WTC11 (cell line): ENCODE measurements around the gene RAB3B. TPM values are rescaled to one million over a fixed set of nuclear protein-coding genes. Genes with fewer than 3 reads are reported as not detected.

Experiments used
- ATAC-seq: fragments of 200-7000 bp; cut with Tn5 transposase; 2 replicates; pipeline ENCODE4 v1.10.0; 2021; ENCODE audit warnings: mild to moderate bottlenecking, moderate library complexity
- CTCF ChIA-PET: fragments of 300-600 bp; sonication (Branson Sonifier 250); formaldehyde crosslinking; loops from one replicate; lab custom pipeline; 2021; ENCODE audit warnings: antibody characterized with exemption; lab: Charles Lee
- POLR2A ChIA-PET: fragments of 350-600 bp; sonication (Branson Sonifier 250); formaldehyde crosslinking; loops from one replicate; lab custom pipeline; 2021; ENCODE audit warnings: antibody characterized with exemption; lab: Charles Lee
- DNase-seq: peaks from one replicate; pipeline ENCODE4 v3.0.0; 2021; ENCODE audit warnings: low spot score
- H3K27ac Mint-ChIP-seq: 2 replicates; pipeline ENCODE4 v1.8.0; 2021; ENCODE audit warnings: mixed read lengths
- H3K27me3 Mint-ChIP-seq: 2 replicates; pipeline ENCODE4 v1.8.0; 2021; ENCODE audit warnings: low read depth, mild to moderate bottlenecking, moderate library complexity, mixed read lengths
- H3K36me3 Mint-ChIP-seq: 2 replicates; pipeline ENCODE4 v1.8.0; 2021; ENCODE audit warnings: mixed read lengths
- H3K4me1 Mint-ChIP-seq: 2 replicates; pipeline ENCODE4 v1.8.0; 2022; ENCODE audit warnings: mixed read lengths
- H3K4me3 Mint-ChIP-seq: 2 replicates; pipeline ENCODE4 v1.8.0; 2021; ENCODE audit warnings: mild to moderate bottlenecking, moderate library complexity, mixed read lengths
- H3K9me3 Mint-ChIP-seq: 2 replicates; pipeline ENCODE4 v1.8.0; 2021; ENCODE audit warnings: mixed read lengths
- CREM ChIP-seq: sonication (generic); formaldehyde crosslinking; IDR thresholded peaks from 2 replicates; pipeline ENCODE4 v1.8.1; 2022; ENCODE audit warnings: mild to moderate bottlenecking, missing genetic modification reagents, moderate library complexity
- E2F4 ChIP-seq: sonication (generic); formaldehyde crosslinking; IDR thresholded peaks from 2 replicates; pipeline ENCODE4 v1.8.1; 2022; ENCODE audit warnings: low read depth, mild to moderate bottlenecking, moderate library complexity, missing genetic modification reagents, borderline replicate concordance
- ESRRA ChIP-seq: sonication (generic); formaldehyde crosslinking; IDR thresholded peaks from 2 replicates; pipeline ENCODE4 v1.8.1; 2022; ENCODE audit warnings: mild to moderate bottlenecking, missing genetic modification reagents, borderline replicate concordance
- FOXP1 ChIP-seq: sonication (generic); formaldehyde crosslinking; IDR thresholded peaks from 2 replicates; pipeline ENCODE4 v1.8.0; 2022; ENCODE audit warnings: missing genetic modification reagents, mild to moderate bottlenecking, moderate library complexity, borderline replicate concordance
- GABPB1 ChIP-seq: sonication (generic); formaldehyde crosslinking; IDR thresholded peaks from 2 replicates; pipeline ENCODE4 v1.8.1; 2023; ENCODE audit warnings: mild to moderate bottlenecking, missing genetic modification reagents
- IRF1 ChIP-seq: sonication (generic); formaldehyde crosslinking; IDR thresholded peaks from 2 replicates; pipeline ENCODE4 v1.8.0; 2023; ENCODE audit warnings: missing genetic modification reagents
- IRF2 ChIP-seq: sonication (generic); formaldehyde crosslinking; IDR thresholded peaks from 2 replicates; pipeline ENCODE4 v1.8.0; 2022; ENCODE audit warnings: low read depth, missing genetic modification reagents, borderline replicate concordance
- KAT7 ChIP-seq: sonication (generic); formaldehyde crosslinking; IDR thresholded peaks from 2 replicates; pipeline ENCODE4 v1.8.1; 2023; ENCODE audit warnings: missing genetic modification reagents, mild to moderate bottlenecking, borderline replicate concordance
- MYBL2 ChIP-seq: sonication (generic); formaldehyde crosslinking; IDR thresholded peaks from 2 replicates; pipeline ENCODE4 v1.8.1; 2023; ENCODE audit warnings: mild to moderate bottlenecking, moderate library complexity, missing genetic modification reagents
- NFATC4 ChIP-seq: fragments of 250-450 bp; sonication (Bioruptor Pico); IDR thresholded peaks from 2 replicates; pipeline ENCODE4 v1.9.0; 2021; ENCODE audit warnings: mild to moderate bottlenecking
- NFE2L1 ChIP-seq: sonication (generic); formaldehyde crosslinking; IDR thresholded peaks from 2 replicates; pipeline ENCODE4 v1.8.1; 2023; ENCODE audit warnings: missing genetic modification reagents
- NFYB ChIP-seq: sonication (generic); formaldehyde crosslinking; conservative IDR thresholded peaks from 2 replicates; pipeline ENCODE4 v1.8.0; 2022; ENCODE audit warnings: low read depth, missing genetic modification reagents
- NR1H2 ChIP-seq: sonication (generic); formaldehyde crosslinking; IDR thresholded peaks from 2 replicates; pipeline ENCODE4 v1.9.0; 2021; ENCODE audit warnings: mild to moderate bottlenecking, moderate library complexity, missing genetic modification reagents
- TP53 ChIP-seq: sonication (generic); formaldehyde crosslinking; IDR thresholded peaks from 2 replicates; pipeline ENCODE4 v1.8.1; 2023; ENCODE audit warnings: mild to moderate bottlenecking, missing genetic modification reagents
- USF1 ChIP-seq: sonication (generic); formaldehyde crosslinking; IDR thresholded peaks from 2 replicates; pipeline ENCODE4 v1.8.0; 2022; ENCODE audit warnings: mild to moderate bottlenecking, missing genetic modification reagents
- USF2 ChIP-seq: sonication (generic); formaldehyde crosslinking; IDR thresholded peaks from 2 replicates; pipeline ENCODE4 v1.8.1; 2023; ENCODE audit warnings: mild to moderate bottlenecking, missing genetic modification reagents, moderate library complexity
- ZNF219 ChIP-seq: sonication (generic); formaldehyde crosslinking; IDR thresholded peaks from 2 replicates; pipeline ENCODE4 v1.8.0; 2023; ENCODE audit warnings: missing genetic modification reagents, mild to moderate bottlenecking, borderline replicate concordance
- total RNA-seq: library from RNA; stranded (reverse); gene quantifications from 3 replicates; pipeline ENCODE4 v1.2.3, GENCODE V29; 2021
- TF ChIP-seq, protein P1 (sequence below): fragments of 250-450 bp; sonication (Bioruptor Pico); IDR thresholded peaks from 2 replicates; pipeline ENCODE4 v1.9.0; 2021; ENCODE audit warnings: mild to moderate bottlenecking, borderline replicate concordance
- TF ChIP-seq, protein P2 (sequence below): fragments of 250-450 bp; sonication (Bioruptor Pico); IDR thresholded peaks from 2 replicates; pipeline ENCODE4 v1.8.0; 2021; ENCODE audit warnings: mild to moderate bottlenecking
- TF ChIP-seq, protein P3 (sequence below): sonication (generic); formaldehyde crosslinking; IDR thresholded peaks from 2 replicates; pipeline ENCODE4 v1.8.1; 2022; ENCODE audit warnings: missing genetic modification reagents, borderline replicate concordance

The RAB3B gene
- total RNA-seq, 1 experiment from 2014 or later: 36.9 TPM

DNA sequence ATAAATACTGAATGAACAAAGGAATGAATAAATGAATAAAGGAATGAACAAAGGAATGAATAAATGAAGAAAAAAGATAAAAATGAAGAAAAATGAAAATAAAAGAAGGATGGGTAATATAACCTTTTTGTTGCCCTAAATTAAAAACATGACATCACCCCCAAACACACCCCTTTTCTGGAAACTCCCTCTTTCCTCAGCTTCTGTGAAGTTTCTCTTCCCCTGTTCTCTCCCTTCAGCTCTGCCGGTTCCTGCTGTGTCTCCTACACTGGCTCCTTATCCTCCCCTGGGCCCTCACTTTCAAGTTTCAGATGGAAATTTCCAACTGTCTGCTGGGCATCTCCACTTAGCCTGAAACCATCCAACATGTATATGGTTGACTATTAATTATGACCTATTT is 37.9 kb downstream of the RAB3B start:
- peaks cover 36% of the 10 kb centered on the region for H3K4me1 Mint-ChIP-seq
- ChIA-PET POLR2A (no interaction called here), CTCF (no interaction called here)
- TF ChIP-seq ZNF219 (CRISPR knock-in tag) (no peak), KAT7 (CRISPR knock-in tag) (no peak), MYBL2 (CRISPR knock-in tag) (no peak), E2F4 (CRISPR knock-in tag) (no peak), IRF1 (CRISPR knock-in tag) (no peak), CREM (no peak), TP53 (CRISPR knock-in tag) (no peak), ESRRA (CRISPR knock-in tag) (no peak)
- H3K9me3 Mint-ChIP-seq: peaks cover 12% of the 10 kb centered on the region
- H3K36me3 Mint-ChIP-seq: peaks cover 32% of the 10 kb centered on the region
- ATAC-seq (no peak), DNase-seq (no peak)
- no peak overlapping the region; the same call in 1 of the 2 replicates for H3K27ac Mint-ChIP-seq
- H3K27me3 Mint-ChIP-seq: no peaks in the 10 kb centered on the region
- H3K4me3 Mint-ChIP-seq: no peak overlapping the region

DNA sequence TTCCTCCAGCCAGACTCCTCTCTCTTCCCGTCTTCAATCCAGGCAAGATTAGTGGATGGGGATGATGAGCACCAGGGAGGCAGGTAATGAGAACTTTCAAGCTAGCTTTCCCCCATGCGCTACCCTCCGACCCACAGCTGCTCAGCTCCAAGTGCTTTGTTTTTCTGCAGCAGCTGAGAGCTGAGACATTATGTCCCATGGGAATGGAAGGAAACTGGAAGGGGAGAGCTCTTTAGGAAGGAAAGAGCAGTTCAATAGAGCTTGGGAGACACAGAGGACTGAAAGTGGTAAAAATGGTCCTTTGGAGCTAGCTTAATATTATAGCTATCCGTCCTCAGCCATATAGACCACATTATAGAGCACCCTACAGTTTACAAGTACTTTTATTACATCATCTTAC is 39.8 kb downstream of the RAB3B start:
- no peak for DNase-seq
- peaks cover 32% of the 10 kb centered on the region for H3K36me3 Mint-ChIP-seq
- no peak overlapping the region for H3K27ac Mint-ChIP-seq
- CTCF ChIA-PET: no interaction called here
- POLR2A ChIA-PET: no interaction called here
- H3K27me3 Mint-ChIP-seq: no peaks in the 10 kb centered on the region
- ATAC-seq: no peak
- TF ChIP-seq USF1 (no peak), IRF2 (no peak)
- TF ChIP-seq, protein P1, sequence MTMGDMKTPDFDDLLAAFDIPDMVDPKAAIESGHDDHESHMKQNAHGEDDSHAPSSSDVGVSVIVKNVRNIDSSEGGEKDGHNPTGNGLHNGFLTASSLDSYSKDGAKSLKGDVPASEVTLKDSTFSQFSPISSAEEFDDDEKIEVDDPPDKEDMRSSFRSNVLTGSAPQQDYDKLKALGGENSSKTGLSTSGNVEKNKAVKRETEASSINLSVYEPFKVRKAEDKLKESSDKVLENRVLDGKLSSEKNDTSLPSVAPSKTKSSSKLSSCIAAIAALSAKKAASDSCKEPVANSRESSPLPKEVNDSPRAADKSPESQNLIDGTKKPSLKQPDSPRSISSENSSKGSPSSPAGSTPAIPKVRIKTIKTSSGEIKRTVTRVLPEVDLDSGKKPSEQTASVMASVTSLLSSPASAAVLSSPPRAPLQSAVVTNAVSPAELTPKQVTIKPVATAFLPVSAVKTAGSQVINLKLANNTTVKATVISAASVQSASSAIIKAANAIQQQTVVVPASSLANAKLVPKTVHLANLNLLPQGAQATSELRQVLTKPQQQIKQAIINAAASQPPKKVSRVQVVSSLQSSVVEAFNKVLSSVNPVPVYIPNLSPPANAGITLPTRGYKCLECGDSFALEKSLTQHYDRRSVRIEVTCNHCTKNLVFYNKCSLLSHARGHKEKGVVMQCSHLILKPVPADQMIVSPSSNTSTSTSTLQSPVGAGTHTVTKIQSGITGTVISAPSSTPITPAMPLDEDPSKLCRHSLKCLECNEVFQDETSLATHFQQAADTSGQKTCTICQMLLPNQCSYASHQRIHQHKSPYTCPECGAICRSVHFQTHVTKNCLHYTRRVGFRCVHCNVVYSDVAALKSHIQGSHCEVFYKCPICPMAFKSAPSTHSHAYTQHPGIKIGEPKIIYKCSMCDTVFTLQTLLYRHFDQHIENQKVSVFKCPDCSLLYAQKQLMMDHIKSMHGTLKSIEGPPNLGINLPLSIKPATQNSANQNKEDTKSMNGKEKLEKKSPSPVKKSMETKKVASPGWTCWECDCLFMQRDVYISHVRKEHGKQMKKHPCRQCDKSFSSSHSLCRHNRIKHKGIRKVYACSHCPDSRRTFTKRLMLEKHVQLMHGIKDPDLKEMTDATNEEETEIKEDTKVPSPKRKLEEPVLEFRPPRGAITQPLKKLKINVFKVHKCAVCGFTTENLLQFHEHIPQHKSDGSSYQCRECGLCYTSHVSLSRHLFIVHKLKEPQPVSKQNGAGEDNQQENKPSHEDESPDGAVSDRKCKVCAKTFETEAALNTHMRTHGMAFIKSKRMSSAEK (CRISPR knock-in tag): no peak
- no peak overlapping the region for H3K4me3 Mint-ChIP-seq
- peaks cover 18% of the 10 kb centered on the region for H3K4me1 Mint-ChIP-seq
- H3K9me3 Mint-ChIP-seq: peaks cover 12% of the 10 kb centered on the region

DNA sequence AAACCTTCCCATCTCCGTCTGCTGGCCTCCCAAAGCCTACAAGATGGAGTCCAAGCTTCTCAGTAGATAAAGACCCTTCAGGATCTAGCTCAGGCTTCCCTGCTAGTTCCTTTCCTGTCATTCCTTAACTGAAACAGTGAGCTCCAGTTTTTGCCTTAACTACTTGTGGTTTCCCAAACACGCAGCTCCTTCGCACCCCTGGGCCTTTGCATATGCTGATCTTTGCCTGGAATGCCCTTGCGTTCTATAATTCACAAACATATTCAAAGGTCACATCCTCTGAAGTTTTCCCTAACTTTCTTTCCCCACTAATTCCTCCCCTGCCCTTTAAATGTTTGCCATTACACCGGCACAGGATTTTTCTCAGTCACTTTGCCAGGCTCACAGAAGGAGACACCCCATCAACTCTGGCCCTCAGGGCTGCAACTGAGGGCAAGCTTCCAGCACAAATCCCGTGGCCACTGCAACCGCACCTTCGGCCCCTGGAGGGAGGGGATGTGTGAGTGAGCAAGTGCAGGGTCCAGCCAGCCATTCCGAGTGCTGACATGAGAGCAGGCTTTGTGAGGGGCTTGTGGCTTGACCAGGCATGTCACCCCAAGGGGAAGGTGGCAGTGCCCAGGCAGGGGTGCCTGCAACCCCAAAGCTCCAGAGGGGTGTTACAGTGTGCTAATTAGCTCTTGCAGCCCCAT is 41.3 kb downstream of the RAB3B start:
- Mint-ChIP-seq H3K36me3 (peaks cover 39% of the 10 kb centered on the region), H3K27me3 (no peaks in the 10 kb centered on the region), H3K4me1 (peaks cover 8% of the 10 kb centered on the region), H3K27ac (peak overlapping the region; percentile 19), H3K4me3 (no peak overlapping the region), H3K9me3 (peaks cover 12% of the 10 kb centered on the region)
- DNase-seq (no peak), ATAC-seq (no peak)
- ChIA-PET CTCF (interaction anchor here (0.6 to 0.7 kb wide), 2 partner anchors 10 to 52 kb away, joined by 3 read pairs; no protein-coding TSS in a partner anchor), POLR2A (interaction anchor here (0.9 kb wide), 1 partner anchor 12 kb away, joined by 3 read pairs; no protein-coding TSS in a partner anchor)
- TF ChIP-seq NFYB (CRISPR knock-in tag): no peak
- TF ChIP-seq GABPB1 (CRISPR knock-in tag): no peak
- TF ChIP-seq, protein P2, sequence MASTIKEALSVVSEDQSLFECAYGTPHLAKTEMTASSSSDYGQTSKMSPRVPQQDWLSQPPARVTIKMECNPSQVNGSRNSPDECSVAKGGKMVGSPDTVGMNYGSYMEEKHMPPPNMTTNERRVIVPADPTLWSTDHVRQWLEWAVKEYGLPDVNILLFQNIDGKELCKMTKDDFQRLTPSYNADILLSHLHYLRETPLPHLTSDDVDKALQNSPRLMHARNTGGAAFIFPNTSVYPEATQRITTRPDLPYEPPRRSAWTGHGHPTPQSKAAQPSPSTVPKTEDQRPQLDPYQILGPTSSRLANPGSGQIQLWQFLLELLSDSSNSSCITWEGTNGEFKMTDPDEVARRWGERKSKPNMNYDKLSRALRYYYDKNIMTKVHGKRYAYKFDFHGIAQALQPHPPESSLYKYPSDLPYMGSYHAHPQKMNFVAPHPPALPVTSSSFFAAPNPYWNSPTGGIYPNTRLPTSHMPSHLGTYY (CRISPR knock-in tag): no peak
- no peak for TF ChIP-seq USF2 (CRISPR knock-in tag)
- TF ChIP-seq NFE2L1 (CRISPR knock-in tag): no peak
- no peak for TF ChIP-seq IRF1 (CRISPR knock-in tag)
- TF ChIP-seq, protein P3, sequence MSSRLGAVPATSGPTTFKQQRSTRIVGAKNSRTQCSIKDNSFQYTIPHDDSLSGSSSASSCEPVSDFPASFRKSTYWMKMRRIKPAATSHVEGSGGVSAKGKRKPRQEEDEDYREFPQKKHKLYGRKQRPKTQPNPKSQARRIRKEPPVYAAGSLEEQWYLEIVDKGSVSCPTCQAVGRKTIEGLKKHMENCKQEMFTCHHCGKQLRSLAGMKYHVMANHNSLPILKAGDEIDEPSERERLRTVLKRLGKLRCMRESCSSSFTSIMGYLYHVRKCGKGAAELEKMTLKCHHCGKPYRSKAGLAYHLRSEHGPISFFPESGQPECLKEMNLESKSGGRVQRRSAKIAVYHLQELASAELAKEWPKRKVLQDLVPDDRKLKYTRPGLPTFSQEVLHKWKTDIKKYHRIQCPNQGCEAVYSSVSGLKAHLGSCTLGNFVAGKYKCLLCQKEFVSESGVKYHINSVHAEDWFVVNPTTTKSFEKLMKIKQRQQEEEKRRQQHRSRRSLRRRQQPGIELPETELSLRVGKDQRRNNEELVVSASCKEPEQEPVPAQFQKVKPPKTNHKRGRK (CRISPR knock-in tag): no peak
- TF ChIP-seq NR1H2 (CRISPR knock-in tag): no peak
- TF ChIP-seq FOXP1 (CRISPR knock-in tag): no peak
- TF ChIP-seq NFATC4 (CRISPR knock-in tag): no peak
